Thymus (tissue), 11 donors: Measurements from ENCODE around the gene PRKRIP1. TPM values are rescaled to one million over a fixed set of nuclear protein-coding genes. Genes with fewer than 3 reads are reported as not detected.

ENCODE experiments used
- DNase-seq, 9 donors: peaks; one replicate each; pipeline ENCODE4 v3.0.0-alpha.2; 2013; ENCODE audit warnings: low spot score in 9 of 9, low read depth in 6 of 9, missing footprints in 1 of 9
- H3K27ac ChIP-seq, 2 donors: one replicate each; pipeline ENCODE4 v1.5.1; 2013; ENCODE audit warnings: control low read depth in 1 of 2, low read depth in 1 of 2, low read length in 1 of 2, mild to moderate bottlenecking in 1 of 2, moderate library complexity in 1 of 2
- H3K27me3 ChIP-seq, 2 donors: one replicate each; pipeline ENCODE4 v1.5.1; 2013; ENCODE audit warnings: low read length in 1 of 2; ENCODE audit not compliant: control insufficient read depth in 2 of 2, insufficient read depth in 1 of 2
- H3K36me3 ChIP-seq, 2 donors: one replicate each; pipeline ENCODE4 v1.5.1; 2013; ENCODE audit warnings: low read length in 1 of 2, mild to moderate bottlenecking in 1 of 2, moderate library complexity in 1 of 2; ENCODE audit not compliant: control insufficient read depth in 2 of 2, insufficient read depth in 2 of 2
- H3K4me1 ChIP-seq, 2 donors: one replicate each; pipeline ENCODE4 v1.5.1; 2013; ENCODE audit warnings: low read length in 2 of 2; ENCODE audit not compliant: control insufficient read depth in 2 of 2, insufficient read depth in 2 of 2
- H3K4me3 ChIP-seq, 2 donors: one replicate each; pipeline ENCODE4 v1.5.1; 2013; ENCODE audit warnings: low read length in 2 of 2, control low read depth in 1 of 2, mild to moderate bottlenecking in 1 of 2
- H3K9me3 ChIP-seq, 2 donors: one replicate each; pipeline ENCODE4 v1.5.1; 2013; ENCODE audit warnings: low read length in 1 of 2, mild to moderate bottlenecking in 1 of 2; ENCODE audit not compliant: control insufficient read depth in 2 of 2, insufficient read depth in 1 of 2
- WGBS: extraction: QIAGEN DNeasy Blood & Tissue Kit; methylation state at CpG from one replicate; pipeline ENCODE4 v1.1.7; 2013; 5-methylcytosine and 5-hydroxymethylcytosine counted together
- polyA plus RNA-seq: library from polyadenylated mRNA; stranded (reverse); fragments of 200-250 nt; gene quantifications from one replicate; pipeline ENCODE4 v1.2.3, GENCODE V29; 2013
- total RNA-seq: library from RNA; stranded (reverse); fragments of 120-200 nt; gene quantifications from one replicate; pipeline ENCODE4 v1.2.4, GENCODE V29; 2013
- donor health status: healthy.

Gene PRKRIP1
- total and polyA plus RNA-seq, 2 donors = 19.4 to 54.4 TPM

DNA sequence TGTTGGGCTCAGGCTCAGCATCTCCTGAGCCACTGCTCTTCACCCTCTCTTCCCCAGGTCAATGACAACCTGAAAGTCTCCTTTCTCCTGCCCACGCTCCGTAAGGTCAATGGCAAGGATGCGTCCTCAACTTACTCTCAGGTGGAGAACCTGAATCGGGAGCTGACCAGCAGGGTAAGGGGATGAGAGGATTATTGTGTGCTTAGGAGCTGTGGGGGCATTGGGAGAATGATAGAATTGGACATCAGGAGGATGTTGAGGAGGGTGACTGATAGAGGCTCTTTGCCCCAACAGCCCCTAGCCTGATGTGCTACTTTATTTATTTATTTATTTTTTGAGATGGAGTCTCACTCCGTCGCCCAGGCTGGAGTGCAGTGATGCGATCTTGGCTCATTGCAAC lies 69.9 kb downstream of the PRKRIP1 start:
- Histone ChIP-seq H3K27me3 (no peaks in the 10 kb centered on the region), H3K4me3 (peak overlapping the region in 1 of 2 donors; percentile 100), H3K27ac (no peak overlapping the region), H3K36me3 (peaks cover 16 to 25% of the 10 kb centered on the region in 2 donors), H3K9me3 (no peaks in the 10 kb centered on the region), H3K4me1 (peaks cover 9 to 17% of the 10 kb centered on the region in 2 donors)
- no peak for DNase-seq
- 98% methylated on average over 7 of the region's 7 CpGs for WGBS

DNA sequence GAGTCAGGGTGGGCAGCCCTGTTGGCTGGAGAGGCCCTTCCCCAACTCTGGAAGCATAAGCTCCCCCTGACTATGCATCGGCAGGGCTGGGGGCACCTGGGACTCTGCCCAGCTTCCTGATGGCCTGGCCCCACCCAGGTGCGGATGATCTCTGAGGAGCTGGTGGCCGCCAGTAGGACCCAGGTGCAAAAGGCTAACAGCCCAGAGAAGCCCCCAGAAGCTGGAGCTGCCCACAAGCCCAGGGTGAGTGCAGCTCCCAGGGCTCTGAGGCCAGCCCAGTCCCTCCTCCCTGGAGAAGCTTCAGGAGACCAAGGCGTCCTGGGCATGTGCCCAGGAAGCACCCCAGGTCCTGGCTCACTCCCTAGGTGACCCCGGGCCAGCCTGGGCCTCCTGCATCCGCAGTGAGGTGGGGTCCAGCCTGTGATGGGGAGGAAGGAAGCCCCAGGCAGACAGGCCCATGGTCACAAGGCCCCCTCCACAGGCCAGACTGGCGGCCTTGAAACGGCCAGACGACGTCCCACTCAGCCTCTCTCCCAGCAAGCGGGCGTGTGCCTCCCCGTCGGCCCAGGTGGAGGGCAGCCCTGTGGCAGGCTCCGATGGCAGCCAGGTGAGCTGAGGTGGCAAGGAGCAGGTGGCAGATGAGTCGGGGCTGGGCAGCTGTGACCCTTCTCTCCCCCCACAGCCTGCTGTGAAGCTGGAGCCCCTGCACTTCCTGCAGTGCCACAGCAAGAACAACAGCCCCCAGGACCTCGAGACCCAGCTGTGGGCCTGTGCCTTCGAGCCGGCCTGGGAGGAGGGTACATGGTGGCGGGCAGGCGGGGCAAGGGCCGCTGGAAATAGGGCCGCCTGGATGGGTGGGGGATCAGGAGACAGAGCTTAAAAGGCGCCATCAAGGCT lies 71.7 kb downstream of the PRKRIP1 start:
- H3K9me3 ChIP-seq = no peaks in the 10 kb centered on the region
- H3K36me3 ChIP-seq = peaks cover 31 to 37% of the 10 kb centered on the region in 2 donors
- 97% methylated on average over 24 of the region's 24 CpGs for WGBS
- no peak overlapping the region for H3K27ac ChIP-seq
- DNase-seq = no peak
- no peak overlapping the region for H3K4me3 ChIP-seq
- H3K27me3 ChIP-seq = no peaks in the 10 kb centered on the region
- H3K4me1 ChIP-seq = peaks cover 9 to 17% of the 10 kb centered on the region in 2 donors

DNA sequence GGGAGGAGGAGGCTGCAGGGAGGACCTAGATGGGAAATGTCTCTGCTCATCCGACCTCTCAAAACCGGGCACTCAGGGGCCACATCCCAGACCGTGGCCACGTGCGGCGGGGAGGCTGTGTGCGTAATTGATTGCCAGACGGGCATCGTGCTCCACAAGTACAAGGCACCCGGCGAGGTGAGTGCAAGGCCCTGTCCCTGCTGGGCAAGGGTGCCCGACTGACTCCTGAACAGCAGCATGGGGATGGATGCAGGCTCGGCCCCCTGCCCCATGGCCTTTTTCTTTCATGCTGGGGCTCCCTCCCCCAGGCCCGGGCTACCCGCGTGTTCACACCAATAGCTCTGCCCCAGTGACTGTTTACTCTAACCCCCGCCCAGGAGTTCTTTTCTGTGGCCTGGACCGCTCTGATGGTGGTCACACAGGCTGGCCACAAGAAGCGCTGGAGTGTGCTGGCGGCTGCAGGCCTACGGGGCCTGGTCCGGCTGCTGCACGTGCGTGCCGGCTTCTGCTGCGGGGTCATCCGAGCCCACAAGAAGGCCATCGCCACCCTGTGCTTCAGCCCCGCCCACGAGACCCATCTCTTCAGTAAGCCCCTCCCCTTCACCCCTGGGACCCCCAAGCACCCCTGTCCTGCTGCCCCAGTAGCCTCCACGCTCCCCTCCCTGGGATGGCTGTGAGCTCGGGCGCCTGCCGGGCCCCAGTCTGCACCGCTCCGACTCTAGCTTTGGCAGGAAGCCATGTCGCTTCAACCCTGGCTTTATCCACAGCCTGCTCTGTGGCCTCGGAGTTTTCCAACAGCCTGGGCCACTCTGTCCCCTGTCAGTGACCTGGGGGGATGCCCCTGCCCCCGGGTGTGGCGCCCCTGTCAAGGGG lies 72.6 kb downstream of the PRKRIP1 start:
- no peak for DNase-seq
- H3K27me3 ChIP-seq = no peaks in the 10 kb centered on the region
- H3K4me3 ChIP-seq = no peak overlapping the region
- 96% methylated on average over 40 of the region's 40 CpGs for WGBS
- H3K4me1 ChIP-seq = peaks cover 9 to 15% of the 10 kb centered on the region in 2 donors
- no peaks in the 10 kb centered on the region for H3K9me3 ChIP-seq
- H3K36me3 ChIP-seq = peaks cover 40 to 46% of the 10 kb centered on the region in 2 donors
- no peak overlapping the region for H3K27ac ChIP-seq

DNA sequence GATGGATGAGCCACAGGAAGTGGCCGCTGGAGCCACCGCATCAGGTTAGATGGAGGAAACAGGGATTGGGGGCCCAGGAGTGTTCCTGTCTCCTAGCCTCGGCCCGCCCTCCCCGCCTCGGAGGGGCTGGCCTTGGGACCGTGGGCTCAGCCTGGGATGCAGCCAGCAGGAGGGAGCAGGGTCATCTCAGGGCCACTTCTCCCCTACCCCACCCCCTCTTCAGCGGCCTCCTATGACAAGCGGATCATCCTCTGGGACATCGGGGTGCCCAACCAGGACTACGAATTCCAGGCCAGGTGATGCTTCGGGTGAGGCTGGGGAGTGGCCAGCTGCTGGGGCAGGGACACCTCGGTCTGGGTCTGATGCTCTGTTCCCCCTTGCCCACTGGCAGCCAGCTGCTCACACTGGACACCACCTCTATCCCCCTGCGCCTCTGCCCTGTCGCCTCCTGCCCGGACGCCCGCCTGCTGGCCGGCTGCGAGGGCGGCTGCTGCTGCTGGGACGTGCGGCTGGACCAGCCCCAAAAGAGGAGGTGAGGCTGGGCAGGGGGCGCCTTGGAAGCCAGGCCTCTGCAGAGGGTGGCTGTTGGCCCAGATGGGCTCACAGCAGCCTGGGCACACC lies 73.3 kb downstream of the PRKRIP1 start:
- no peaks in the 10 kb centered on the region for H3K27me3 ChIP-seq
- 97% methylated on average over 24 of the region's 24 CpGs for WGBS
- H3K9me3 ChIP-seq = no peaks in the 10 kb centered on the region
- no peak overlapping the region for H3K27ac ChIP-seq
- peaks cover 4 to 10% of the 10 kb centered on the region in 2 donors for H3K4me1 ChIP-seq
- DNase-seq = no peak
- H3K36me3 ChIP-seq = peaks cover 42 to 50% of the 10 kb centered on the region in 2 donors
- no peak overlapping the region for H3K4me3 ChIP-seq

DNA sequence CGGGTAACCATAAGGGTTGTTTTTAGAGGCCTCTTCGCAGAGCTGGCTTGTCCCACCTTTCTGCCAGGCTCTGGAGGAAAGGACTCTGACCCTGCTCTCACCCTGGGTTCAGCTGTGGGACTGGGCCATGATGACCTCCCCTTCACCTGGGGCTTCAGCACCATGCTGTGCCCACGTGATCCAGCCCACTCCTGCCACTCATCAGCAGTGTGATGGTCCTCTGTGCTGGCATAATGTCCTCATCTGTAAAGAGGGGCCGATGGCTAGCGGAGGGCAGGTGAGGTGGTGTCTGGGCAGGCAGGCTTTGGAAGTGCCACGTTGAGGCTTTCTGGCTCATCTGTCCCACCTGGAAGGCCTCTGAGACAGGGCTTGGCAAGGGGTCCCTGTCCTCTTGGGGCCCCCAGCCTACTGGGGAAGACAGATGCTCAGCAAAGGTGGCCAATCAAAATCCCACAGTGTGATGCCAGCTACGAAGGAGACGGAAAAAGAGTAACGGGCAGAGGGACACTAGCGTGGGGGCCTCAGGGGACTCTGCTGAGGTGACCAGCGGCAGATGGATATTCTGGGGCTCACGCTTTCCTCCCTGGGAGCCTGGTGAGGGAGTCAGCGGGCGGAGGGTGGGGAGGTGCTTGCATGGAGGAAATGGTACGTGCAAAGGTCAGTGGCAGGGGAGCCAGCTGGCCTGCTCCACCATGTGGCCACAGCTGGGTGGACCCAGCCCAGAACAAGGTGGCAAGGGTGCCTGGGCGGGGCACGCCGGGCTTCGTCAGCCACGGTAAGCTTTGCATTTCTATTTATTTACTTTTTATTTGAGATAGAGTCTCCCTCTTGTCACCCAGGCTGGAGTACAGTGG lies 74.0 kb downstream of the PRKRIP1 start:
- no peak for DNase-seq
- Histone ChIP-seq H3K9me3 (no peaks in the 10 kb centered on the region), H3K4me3 (no peak overlapping the region), H3K36me3 (peaks cover 42 to 50% of the 10 kb centered on the region in 2 donors), H3K4me1 (peaks cover 4 to 9% of the 10 kb centered on the region in 2 donors), H3K27ac (no peak overlapping the region), H3K27me3 (no peaks in the 10 kb centered on the region)
- 92% methylated on average over 20 of the region's 20 CpGs for WGBS

DNA sequence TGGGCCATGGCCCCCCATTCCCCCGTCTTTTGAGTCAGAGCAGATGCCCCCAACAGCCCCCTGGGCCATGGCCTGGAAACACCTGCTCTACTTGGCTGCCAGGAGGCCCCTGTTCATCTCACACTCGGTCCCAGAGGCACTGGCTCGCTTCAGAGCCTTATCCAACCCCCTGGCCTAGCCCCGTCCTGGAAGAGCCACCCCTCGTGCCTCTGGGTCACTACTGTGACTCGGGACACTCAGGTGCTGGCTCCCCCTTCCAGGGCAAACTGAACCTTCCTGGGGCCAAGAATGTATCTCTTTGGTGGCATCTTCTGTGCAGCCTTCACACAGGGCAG lies 75.6 kb downstream of the PRKRIP1 start:
- Histone ChIP-seq H3K27ac (no peak overlapping the region), H3K4me1 (no peaks in the 10 kb centered on the region), H3K27me3 (no peaks in the 10 kb centered on the region), H3K9me3 (no peaks in the 10 kb centered on the region), H3K36me3 (peaks cover 42 to 50% of the 10 kb centered on the region in 2 donors), H3K4me3 (no peak overlapping the region)
- DNase-seq = no peak
- WGBS = 96% methylated on average over 6 of the region's 6 CpGs

DNA sequence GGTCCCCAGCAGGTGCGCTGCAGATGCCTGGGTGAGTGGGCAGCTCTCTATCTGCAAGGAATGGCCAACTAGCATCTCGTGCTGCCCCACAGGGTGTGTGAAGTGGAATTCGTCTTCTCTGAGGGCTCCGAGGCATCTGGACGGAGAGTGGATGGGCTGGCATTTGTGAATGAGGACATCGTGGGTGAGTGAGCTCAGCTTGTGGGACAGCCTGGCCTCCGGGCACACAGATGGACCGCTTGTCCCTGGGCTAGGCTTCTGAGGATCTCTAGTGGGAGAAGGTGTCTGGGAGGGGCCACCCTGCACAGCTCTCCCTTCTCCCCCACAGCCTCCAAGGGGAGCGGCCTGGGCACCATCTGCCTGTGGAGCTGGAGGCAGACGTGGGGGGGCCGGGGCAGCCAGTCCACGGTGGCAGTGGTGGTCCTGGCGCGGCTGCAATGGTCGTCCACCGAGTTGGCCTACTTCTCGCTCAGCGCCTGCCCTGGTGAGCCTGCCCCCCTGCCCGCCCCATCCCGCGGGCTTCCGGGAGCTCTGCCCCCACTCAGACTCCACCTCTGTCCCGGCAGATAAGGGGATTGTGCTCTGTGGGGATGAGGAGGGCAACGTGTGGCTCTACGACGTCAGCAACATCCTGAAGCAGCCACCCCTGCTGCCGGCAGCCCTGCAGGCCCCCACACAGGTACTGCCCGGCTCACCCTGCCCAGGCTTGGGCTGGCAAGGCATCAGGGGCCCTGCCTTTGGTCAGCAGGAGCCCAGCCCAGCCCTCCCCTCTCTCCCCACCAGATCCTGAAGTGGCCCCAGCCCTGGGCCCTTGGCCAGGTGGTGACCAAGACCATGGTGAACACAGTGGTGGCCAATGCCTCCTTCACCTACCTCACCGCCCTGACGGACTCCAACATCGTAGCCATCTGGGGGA lies 76.2 kb downstream of the PRKRIP1 start:
- Histone ChIP-seq H3K9me3 (no peaks in the 10 kb centered on the region), H3K4me1 (no peaks in the 10 kb centered on the region), H3K27ac (no peak overlapping the region), H3K27me3 (no peaks in the 10 kb centered on the region), H3K36me3 (peaks cover 42 to 49% of the 10 kb centered on the region in 2 donors), H3K4me3 (no peak overlapping the region)
- 90% methylated on average over 31 of the region's 31 CpGs for WGBS
- no peak for DNase-seq
